DND-41 (cell line): ENCODE results near the gene TULP4.

Experiments used
- ATAC-seq: fragments of 200-7000 bp; cut with Tn5 transposase; 3 replicates; pipeline ENCODE4 v1.9.1; 2021; ENCODE audit warnings: low read depth; ENCODE audit not compliant: insufficient read depth
- DNase-seq: peaks from one replicate; pipeline ENCODE4 v3.0.0-alpha.2; 2020
- H2AFZ ChIP-seq: 2 replicates; pipeline ENCODE4 v1.6.0; 2012; ENCODE audit warnings: low read depth, low read length
- H3K27ac ChIP-seq: 2 replicates; pipeline ENCODE4 v1.5.1; 2012; ENCODE audit warnings: low read length, inconsistent platforms
- H3K27me3 ChIP-seq: fragments of 200-600 bp; sonication (generic); 2 replicates; pipeline ENCODE4 v1.6.0; 2012; ENCODE audit warnings: low read length, mild to moderate bottlenecking, inconsistent platforms; ENCODE audit not compliant: insufficient read depth, poor library complexity
- H3K36me3 ChIP-seq: 2 replicates; pipeline ENCODE4 v1.5.1; 2012; ENCODE audit warnings: low read length, inconsistent platforms; ENCODE audit not compliant: insufficient read depth
- H3K4me1 ChIP-seq: 2 replicates; pipeline ENCODE4 v1.5.1; 2012; ENCODE audit warnings: mild to moderate bottlenecking, low read length; ENCODE audit not compliant: insufficient read depth
- H3K4me2 ChIP-seq: 2 replicates; pipeline ENCODE4 v1.6.0; 2012; ENCODE audit warnings: mild to moderate bottlenecking, moderate library complexity, low read length, inconsistent platforms; ENCODE audit not compliant: insufficient read depth
- H3K4me3 ChIP-seq, 2 experiments: fragments of 200-600 bp in 1 of 2; shearing (Covaris generic) in 1 of 2; 2 replicates each; pipeline ENCODE4 v1.5.1; 2012 to 2016; ENCODE audit warnings: inconsistent platforms in 2 of 2, low read length in 2 of 2, mild to moderate bottlenecking in 2 of 2, low read depth in 1 of 2, moderate library complexity in 1 of 2
- H3K79me2 ChIP-seq: 2 replicates; pipeline ENCODE4 v1.6.0; 2012; ENCODE audit warnings: low read length, inconsistent platforms; ENCODE audit not compliant: insufficient read depth
- H3K9ac ChIP-seq: 2 replicates; pipeline ENCODE4 v1.6.0; 2012; ENCODE audit warnings: low read depth, mild to moderate bottlenecking, inconsistent platforms, low read length, moderate library complexity
- H3K9me3 ChIP-seq: 2 replicates; pipeline ENCODE4 v1.5.1; 2012; ENCODE audit warnings: low read length, moderate library complexity, mild to moderate bottlenecking, inconsistent platforms; ENCODE audit not compliant: insufficient read depth, severe bottlenecking
- H4K20me1 ChIP-seq: 2 replicates; pipeline ENCODE4 v1.6.0; 2012; ENCODE audit warnings: low read length; ENCODE audit not compliant: insufficient read depth
- CTCF ChIP-seq: IDR thresholded peaks from 2 replicates; pipeline ENCODE4 v1.5.1; 2012; ENCODE audit warnings: borderline replicate concordance, low read length, moderate library complexity, mild to moderate bottlenecking; ENCODE audit not compliant: poor library complexity, severe bottlenecking; ENCODE audit errors: extremely low read depth
- EZH2 ChIP-seq: IDR thresholded peaks from 3 replicates; pipeline ENCODE4 v1.6.1; 2012; ENCODE audit warnings: borderline replicate concordance, low read depth, mild to moderate bottlenecking, moderate library complexity, low read length, inconsistent platforms; ENCODE audit not compliant: severe bottlenecking

Gene TULP4

DNA sequence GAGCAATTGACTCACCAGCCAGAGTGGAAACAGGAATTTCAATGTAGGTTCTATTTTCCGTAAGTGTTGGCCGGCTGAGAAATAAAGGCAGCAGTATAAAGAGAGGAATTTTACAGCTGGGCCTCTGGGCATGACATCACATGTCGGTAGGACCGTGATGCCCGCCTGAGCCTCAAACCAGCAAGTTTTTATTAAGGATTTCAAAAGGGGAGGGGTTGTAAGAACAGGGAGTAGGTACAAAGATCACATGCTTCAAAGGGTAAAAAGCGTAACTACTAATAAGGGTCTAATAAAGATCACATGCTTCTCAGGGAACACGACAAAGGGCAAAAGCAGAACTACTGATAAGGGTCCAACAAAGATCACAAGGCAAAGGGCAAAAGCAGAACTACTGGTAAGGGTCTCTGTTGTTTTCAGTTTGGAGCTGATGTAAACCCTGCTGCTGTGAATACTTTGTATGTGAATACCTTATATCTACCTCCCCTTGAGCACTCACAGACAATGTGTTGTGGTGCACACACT, 9.0 kb upstream of the TULP4 start:
- no peak for TF ChIP-seq EZH2
- TF ChIP-seq CTCF = no peak
- Histone ChIP-seq H3K4me1 (no peaks in the 10 kb centered on the region), H4K20me1 (no peaks in the 10 kb centered on the region), H3K4me3 (no peak overlapping the region), H3K27me3 (no peaks in the 10 kb centered on the region), H3K27ac (no peak overlapping the region), H3K9ac (no peak overlapping the region), H3K4me2 (no peak overlapping the region), H2AFZ (no peak overlapping the region), H3K79me2 (peaks cover 2% of the 10 kb centered on the region; the same call in 1 of the 2 replicates), H3K36me3 (peaks cover 10% of the 10 kb centered on the region; the same call in 1 of the 2 replicates), H3K9me3 (no peaks in the 10 kb centered on the region)
- DNase-seq (no peak), ATAC-seq (no peak)

DNA sequence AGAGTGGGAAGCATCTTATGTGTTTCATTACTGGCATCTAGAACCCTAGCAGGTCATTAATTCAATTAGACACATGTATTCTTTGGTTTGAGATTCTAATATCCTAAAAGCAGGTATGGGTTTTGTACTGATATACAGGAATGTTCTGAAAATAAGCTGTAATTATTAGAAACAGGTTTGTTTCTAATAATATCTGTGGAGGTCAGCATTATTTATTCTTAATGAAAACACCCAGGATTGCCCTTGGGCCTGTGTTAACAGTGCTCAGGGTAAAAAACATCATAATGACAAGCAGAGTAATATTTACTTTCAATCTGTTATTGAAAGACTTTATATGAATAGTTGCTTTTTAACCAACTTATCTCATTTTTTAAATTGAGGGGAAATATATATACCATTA, 8.0 kb upstream of the TULP4 start:
- H3K4me1 ChIP-seq = no peaks in the 10 kb centered on the region
- H2AFZ ChIP-seq = no peak overlapping the region
- TF ChIP-seq EZH2 = no peak
- TF ChIP-seq CTCF = no peak
- H3K79me2 ChIP-seq = peaks cover 2% of the 10 kb centered on the region; the same call in 1 of the 2 replicates
- no peak overlapping the region for H3K9ac ChIP-seq
- no peaks in the 10 kb centered on the region for H3K27me3 ChIP-seq
- H3K9me3 ChIP-seq = no peaks in the 10 kb centered on the region
- ATAC-seq (no peak), DNase-seq (no peak)
- H4K20me1 ChIP-seq = no peaks in the 10 kb centered on the region
- peaks cover 5% of the 10 kb centered on the region; the same call in 1 of the 2 replicates for H3K36me3 ChIP-seq
- H3K27ac ChIP-seq = no peak overlapping the region
- no peak overlapping the region for H3K4me2 ChIP-seq
- H3K4me3 ChIP-seq = no peak overlapping the region

GRCh38 chr6:158309814-158310213, 2.5 kb upstream of the TULP4 start:
- Histone ChIP-seq H3K27ac (no peak overlapping the region), H3K4me3 (no peak overlapping the region), H4K20me1 (0 out of 2 replicates have a peak, but pooled peaks cover 4% of the 10 kb centered on the region), H3K9me3 (no peaks in the 10 kb centered on the region), H3K4me1 (no peaks in the 10 kb centered on the region), H3K79me2 (peaks cover 2% of the 10 kb centered on the region; the same call in 1 of the 2 replicates), H3K27me3 (no peaks in the 10 kb centered on the region), H3K9ac (no peak overlapping the region), H2AFZ (no peak overlapping the region), H3K36me3 (peaks cover 29% of the 10 kb centered on the region), H3K4me2 (no peak overlapping the region)
- DNase-seq (no peak), ATAC-seq (no peak)
- TF ChIP-seq CTCF = no peak
- TF ChIP-seq EZH2 = no peak
